WERI-Rb-1 (cell line): ENCODE data around the gene SLIT3.

ENCODE experiments used
- DNase-seq: peaks from one replicate; pipeline ENCODE4 v3.0.0-alpha.2; 2020
- H3K27ac ChIP-seq: fragments of 250-450 bp; sonication (Bioruptor Pico); 2 replicates; pipeline ENCODE4 v1.5.1; 2020; ENCODE audit warnings: mild to moderate bottlenecking, moderate library complexity
- H3K27me3 ChIP-seq: fragments of 250-450 bp; sonication (Bioruptor Pico); 2 replicates; pipeline ENCODE4 v1.5.1; 2021; ENCODE audit warnings: mild to moderate bottlenecking, low read depth, moderate library complexity; ENCODE audit not compliant: insufficient read depth, severe bottlenecking
- H3K36me3 ChIP-seq: fragments of 250-450 bp; sonication (Bioruptor Pico); 2 replicates; pipeline ENCODE4 v1.5.1; 2020; ENCODE audit warnings: mild to moderate bottlenecking, moderate library complexity
- H3K4me3 ChIP-seq: 2 replicates; pipeline ENCODE4 v1.5.1; 2011; ENCODE audit warnings: low read depth, mild to moderate bottlenecking, control low read depth, low read length
- H3K9me3 ChIP-seq: fragments of 250-450 bp; sonication (Bioruptor Pico); 2 replicates; pipeline ENCODE4 v1.5.1; 2021; ENCODE audit warnings: mild to moderate bottlenecking, moderate library complexity; ENCODE audit not compliant: severe bottlenecking
- CTCF ChIP-seq: IDR thresholded peaks from 2 replicates; pipeline ENCODE4 v1.5.1; 2011; ENCODE audit warnings: low read depth, mild to moderate bottlenecking, control low read depth, inconsistent platforms, low read length

Gene SLIT3

GRCh38 chr5:169083394-169084018 is 217.4 kb downstream of the SLIT3 start:
- H3K36me3 ChIP-seq, result no peaks in the 10 kb centered on the region
- H3K9me3 ChIP-seq, result no peaks in the 10 kb centered on the region
- H3K27me3 ChIP-seq, result peaks cover 74% of the 10 kb centered on the region
- no peak overlapping the region for H3K27ac ChIP-seq
- H3K4me3 ChIP-seq, result no peak overlapping the region
- DNase-seq, result no peak
- no peak for TF ChIP-seq CTCF

GRCh38 chr5:169081000-169081724 is 219.8 kb downstream of the SLIT3 start:
- Histone ChIP-seq H3K9me3 (no peaks in the 10 kb centered on the region), H3K36me3 (no peaks in the 10 kb centered on the region), H3K27me3 (peaks cover 80% of the 10 kb centered on the region), H3K27ac (no peak overlapping the region), H3K4me3 (no peak overlapping the region)
- no peak for DNase-seq
- TF ChIP-seq CTCF, result no peak

GRCh38 chr5:169080448-169080911 is 220.5 kb downstream of the SLIT3 start:
- peaks cover 77% of the 10 kb centered on the region for H3K27me3 ChIP-seq
- no peak overlapping the region for H3K27ac ChIP-seq
- H3K9me3 ChIP-seq, result no peaks in the 10 kb centered on the region
- H3K4me3 ChIP-seq, result no peak overlapping the region
- no peaks in the 10 kb centered on the region for H3K36me3 ChIP-seq
- no peak for DNase-seq
- no peak for TF ChIP-seq CTCF

GRCh38 chr5:169079697-169080096 is 221.2 kb downstream of the SLIT3 start:
- H3K27ac ChIP-seq, result no peak overlapping the region
- no peaks in the 10 kb centered on the region for H3K9me3 ChIP-seq
- H3K27me3 ChIP-seq, result peaks cover 77% of the 10 kb centered on the region
- H3K4me3 ChIP-seq, result no peak overlapping the region
- DNase-seq, result no peak
- H3K36me3 ChIP-seq, result no peaks in the 10 kb centered on the region
- TF ChIP-seq CTCF, result no peak

- no peak for DNase-seq
- peaks cover 61% of the 10 kb centered on the region for H3K27me3 ChIP-seq
- H3K36me3 ChIP-seq, result no peaks in the 10 kb centered on the region
- no peaks in the 10 kb centered on the region for H3K9me3 ChIP-seq
- no peak overlapping the region for H3K4me3 ChIP-seq
- H3K27ac ChIP-seq, result no peak overlapping the region
- no peak for TF ChIP-seq CTCF
Measured at GRCh38 chr5:169074839-169075238, 226.1 kb downstream of the SLIT3 start.
